ENCODE measurements around the gene LCP1.

GRCh38 chr13:46106839-46107371, 75.1 kb downstream of the LCP1 start:
- TF ChIP-seq ZNF274 (IDR thresholded peaks at IDR 0.05; ENCODE audit: low read depth, low read length) (no peak), YY1 (IDR thresholded peaks at IDR 0.05; ENCODE audit: insufficient read depth, insufficient read length) (no peak), SUZ12 (IDR thresholded peaks at IDR 0.05; ENCODE audit: extremely low read depth, insufficient read depth, insufficient read length) (no peak)
